GM10266 (cell line): Measurements from ENCODE around the gene COPZ2.

Source experiments
- DNase-seq: peaks from one replicate; pipeline ENCODE4 v3.0.0; 2012; ENCODE audit errors: extremely low spot score
- TF ChIP-seq, protein P1 (sequence below): IDR thresholded peaks from 2 replicates; pipeline ENCODE4 v1.5.1; 2012; ENCODE audit warnings: mild to moderate bottlenecking, low read depth; ENCODE audit not compliant: control insufficient read depth, insufficient read depth; ENCODE audit errors: missing control alignments

COPZ2 gene

DNA sequence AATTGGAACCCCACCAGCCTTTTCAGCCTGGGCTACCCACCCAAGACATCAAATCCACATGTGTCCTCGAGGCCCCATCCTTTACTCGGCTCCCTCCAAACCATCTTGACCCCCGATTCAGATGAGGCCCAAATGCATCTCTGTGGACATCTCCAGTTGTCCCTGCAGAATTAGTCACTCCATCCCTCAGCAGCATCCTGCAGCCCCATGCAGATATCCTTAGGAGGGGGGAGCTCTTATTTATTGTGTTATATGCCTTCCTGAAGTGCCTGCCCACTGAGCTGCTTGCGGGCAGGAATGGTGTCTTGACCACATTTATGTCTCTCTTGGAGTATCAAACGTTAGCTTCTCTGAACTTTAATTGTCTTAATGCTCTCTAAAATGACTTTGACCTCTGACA is 51.1 kb downstream of the COPZ2 start:
- TF ChIP-seq, protein P1, sequence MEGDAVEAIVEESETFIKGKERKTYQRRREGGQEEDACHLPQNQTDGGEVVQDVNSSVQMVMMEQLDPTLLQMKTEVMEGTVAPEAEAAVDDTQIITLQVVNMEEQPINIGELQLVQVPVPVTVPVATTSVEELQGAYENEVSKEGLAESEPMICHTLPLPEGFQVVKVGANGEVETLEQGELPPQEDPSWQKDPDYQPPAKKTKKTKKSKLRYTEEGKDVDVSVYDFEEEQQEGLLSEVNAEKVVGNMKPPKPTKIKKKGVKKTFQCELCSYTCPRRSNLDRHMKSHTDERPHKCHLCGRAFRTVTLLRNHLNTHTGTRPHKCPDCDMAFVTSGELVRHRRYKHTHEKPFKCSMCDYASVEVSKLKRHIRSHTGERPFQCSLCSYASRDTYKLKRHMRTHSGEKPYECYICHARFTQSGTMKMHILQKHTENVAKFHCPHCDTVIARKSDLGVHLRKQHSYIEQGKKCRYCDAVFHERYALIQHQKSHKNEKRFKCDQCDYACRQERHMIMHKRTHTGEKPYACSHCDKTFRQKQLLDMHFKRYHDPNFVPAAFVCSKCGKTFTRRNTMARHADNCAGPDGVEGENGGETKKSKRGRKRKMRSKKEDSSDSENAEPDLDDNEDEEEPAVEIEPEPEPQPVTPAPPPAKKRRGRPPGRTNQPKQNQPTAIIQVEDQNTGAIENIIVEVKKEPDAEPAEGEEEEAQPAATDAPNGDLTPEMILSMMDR: no peak
- DNase-seq: no peak

DNA sequence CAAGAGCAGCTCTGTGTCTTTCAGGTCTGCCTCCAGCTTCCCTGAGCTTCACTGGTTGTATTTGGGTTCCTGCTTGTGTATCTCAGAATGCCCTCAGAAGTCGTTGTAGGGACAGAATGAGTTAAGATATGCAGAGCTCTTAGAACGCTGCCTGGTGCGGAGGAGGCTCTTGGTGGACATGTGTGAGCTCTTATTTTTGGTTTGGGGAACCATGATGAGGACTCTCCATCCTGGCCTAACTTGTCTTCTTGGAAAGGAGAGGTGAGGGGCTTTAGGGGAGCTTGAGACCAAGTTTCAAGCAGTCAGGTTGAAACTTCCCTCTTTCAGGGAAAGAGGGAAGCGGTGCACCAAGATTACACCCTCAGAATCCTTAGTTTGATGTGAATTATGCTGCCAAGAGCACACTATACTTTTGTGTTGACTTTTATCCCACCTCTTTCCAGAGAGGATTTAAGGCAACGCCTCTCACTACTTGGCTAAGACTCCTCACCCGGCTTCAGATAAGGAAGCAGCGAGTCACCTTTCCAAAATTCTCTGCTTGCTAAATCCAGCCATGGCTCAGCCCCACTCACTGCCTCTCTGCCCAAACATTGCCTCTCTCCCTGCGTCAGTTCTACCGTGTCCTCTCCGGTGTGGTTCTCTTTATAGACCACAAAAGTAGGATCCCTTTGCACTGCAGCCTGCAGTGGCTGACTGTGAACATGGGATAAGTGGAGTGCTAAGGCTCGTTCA is 53.9 kb downstream of the COPZ2 start:
- TF ChIP-seq, protein P1: no peak
- DNase-seq: no peak

DNA sequence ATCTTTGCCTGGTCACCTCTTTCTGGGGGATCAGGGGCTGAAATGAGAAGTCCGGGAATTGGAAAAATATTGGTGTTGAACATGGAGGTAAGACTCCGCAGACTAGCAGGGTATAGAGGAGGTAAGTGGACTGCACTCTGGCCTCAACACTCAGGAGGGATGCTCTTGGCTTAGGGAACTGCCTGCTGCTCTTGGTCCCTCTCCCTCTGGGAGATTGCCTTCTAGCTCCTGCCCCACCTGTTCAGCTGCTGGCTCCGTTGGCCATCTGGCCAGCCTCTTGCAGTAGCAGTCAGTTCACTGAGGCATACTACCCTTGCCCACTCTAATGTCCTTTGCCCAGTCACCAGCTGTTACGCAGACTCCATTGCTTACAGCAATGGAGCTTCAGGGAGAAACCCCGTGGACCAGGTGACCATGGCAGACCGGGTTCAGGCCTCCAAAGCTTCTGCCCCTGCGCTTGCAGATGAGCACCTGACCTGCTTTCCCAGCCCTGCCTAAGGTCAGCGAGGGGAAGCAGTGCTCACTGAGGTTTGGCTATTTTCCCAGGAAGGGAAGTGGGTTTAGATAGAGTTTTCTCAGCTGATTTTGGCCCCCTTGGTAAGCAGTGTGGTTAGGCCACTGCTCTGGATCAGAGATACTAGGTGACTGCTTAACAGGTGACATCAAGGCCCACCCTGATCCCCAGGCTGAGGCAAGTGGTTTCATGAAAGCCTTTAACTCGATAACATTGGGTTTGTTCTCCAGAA is 54.8 kb downstream of the COPZ2 start:
- TF ChIP-seq, protein P1: no peak
- DNase-seq: no peak

DNA sequence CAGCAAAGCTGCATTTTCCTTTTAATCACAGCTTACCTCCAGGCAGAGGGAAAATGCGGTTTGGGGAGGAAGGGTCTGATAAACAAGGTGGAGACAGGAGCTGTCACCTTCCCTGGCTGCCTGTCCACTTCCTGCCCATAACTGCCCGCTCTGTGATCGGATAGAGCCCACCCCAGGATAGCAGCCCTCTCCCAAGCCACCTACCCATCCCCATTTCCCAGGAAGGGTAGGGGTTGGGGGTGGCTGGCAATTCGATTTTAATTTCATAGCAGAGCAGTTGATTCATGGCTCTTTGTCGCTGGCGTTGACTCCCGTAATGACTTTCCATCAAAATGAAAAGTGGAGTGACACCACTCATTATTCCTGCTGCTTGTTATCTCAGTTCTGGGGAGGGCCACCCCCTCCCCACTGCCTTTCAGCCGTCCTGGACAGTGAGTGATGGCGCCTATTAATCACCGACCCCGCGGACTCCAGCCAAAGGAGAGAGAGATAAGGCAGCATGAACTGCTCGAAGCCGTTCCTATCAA is 55.4 kb downstream of the COPZ2 start:
- TF ChIP-seq, protein P1: no peak
- no peak for DNase-seq

DNA sequence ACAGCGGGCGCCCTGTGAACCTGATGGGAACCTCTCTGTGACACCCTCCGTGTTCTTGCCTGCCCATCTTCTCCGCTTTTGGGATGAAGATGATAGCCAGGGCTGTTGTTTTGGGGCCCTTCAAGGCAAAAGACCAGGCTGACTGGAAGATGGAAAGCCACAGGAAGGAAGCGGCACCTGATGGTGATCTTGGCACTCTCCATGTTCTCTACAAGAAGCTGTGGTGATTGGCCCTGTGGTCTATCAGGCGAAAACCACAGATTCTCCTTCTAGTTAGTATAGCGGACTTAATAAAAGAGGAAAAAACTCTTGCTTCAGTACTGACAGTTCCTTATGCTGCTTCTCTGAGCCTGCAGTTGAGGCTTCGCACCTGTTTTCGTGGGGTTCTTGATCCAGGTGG is 56.1 kb downstream of the COPZ2 start:
- DNase-seq: no peak
- TF ChIP-seq, protein P1: no peak

DNA sequence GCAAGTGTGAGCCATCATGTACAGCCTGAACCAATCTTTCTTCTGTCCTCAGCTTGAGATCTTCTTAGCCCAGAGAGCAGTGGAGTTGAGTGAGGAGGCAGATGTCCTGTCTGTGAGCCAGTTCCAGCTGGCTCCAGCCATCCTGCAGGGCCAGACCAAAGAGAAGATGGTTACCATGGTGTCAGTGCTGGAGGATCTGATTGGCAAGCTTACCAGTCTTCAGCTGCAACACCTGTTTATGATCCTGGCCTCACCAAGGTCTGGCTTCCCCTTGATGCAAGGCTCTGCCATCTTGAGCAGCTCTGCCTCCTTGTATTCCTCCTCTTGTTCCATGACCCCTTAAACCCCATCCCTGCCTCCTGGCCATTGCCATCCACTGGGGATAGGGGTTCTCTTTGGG is 57.1 kb downstream of the COPZ2 start:
- no peak for DNase-seq
- TF ChIP-seq, protein P1: no peak

DNA sequence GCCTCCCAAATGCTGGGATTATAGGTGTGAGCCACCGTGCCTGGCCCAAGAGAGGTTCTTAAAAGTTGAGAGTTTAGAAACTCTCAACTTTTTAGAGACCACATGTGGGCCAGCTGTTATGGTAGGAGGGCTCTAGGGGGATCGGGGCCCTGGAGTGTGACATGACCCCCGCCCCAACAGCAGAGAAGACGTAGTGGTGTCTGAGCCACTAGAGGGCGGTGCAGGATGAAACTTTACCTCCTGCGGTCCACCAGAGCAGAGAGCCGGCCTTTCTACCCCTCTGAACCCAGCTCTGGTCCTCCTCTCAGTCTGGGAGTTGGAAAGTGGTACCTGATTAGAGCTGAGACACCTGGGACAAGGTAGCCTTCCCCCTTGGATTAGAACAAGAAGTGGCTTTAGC is 59.3 kb downstream of the COPZ2 start:
- DNase-seq: peak; percentile 77
- TF ChIP-seq, protein P1: peak; percentile 77
